Measurements from ENCODE around the gene SYDE2. TPM values are rescaled to one million over a fixed set of nuclear protein-coding genes. Genes with fewer than 3 reads are reported as not detected.

The SYDE2 gene
- total RNA-seq, 5 donors from 2014 or later (not counting 1 experiment from before 2014, with no cell fraction given): 4.5 to 9.2 (median 5.8) TPM

- Mint-ChIP-seq H3K27ac (no peak overlapping the region), H3K9me3 (no peaks in the 10 kb centered on the region), H3K27me3 (peaks cover 11 to 23% of the 10 kb centered on the region in 2 donors), H3K4me3 (no peak overlapping the region), H3K4me1 (no peaks in the 10 kb centered on the region), H3K36me3 (no peaks in the 10 kb centered on the region)
- ATAC-seq (replicated peaks in 1 of 4): no peak
- H3K4me1 ChIP-seq (ENCODE audit: control insufficient read depth in 1 of 2, extremely low read depth in 1 of 2, insufficient read depth in 2 of 2, low read length in 2 of 2): no peaks in the 10 kb centered on the region
- no peaks in the 10 kb centered on the region for H3K9me3 ChIP-seq
- ChIA-PET CTCF (no interaction called here), POLR2A (no interaction called here)
- DNase-seq: no peak
- WGBS (ENCODE audit: insufficient coverage): no CpG with 5 or more reads among the region's 2 CpGs
- H3K27ac ChIP-seq (ENCODE audit: low read length): no peak overlapping the region
- no peaks in the 10 kb centered on the region for H3K36me3 ChIP-seq (ENCODE audit: control insufficient read depth in 2 of 2, extremely low read depth in 1 of 2, insufficient read depth in 1 of 2, low read length in 1 of 2)
- no peak overlapping the region for H3K4me3 ChIP-seq (ENCODE audit: control insufficient read depth in 1 of 2, extremely low read depth in 1 of 2, low read length in 1 of 2)
- no peaks in the 10 kb centered on the region for H3K27me3 ChIP-seq (replicated peaks in 1 of 2; ENCODE audit: control insufficient read depth in 2 of 2, extremely low read depth in 1 of 2, insufficient read depth in 2 of 2, low read length in 1 of 2)
Observed at GRCh38 chr1:85219853-85220610, 19.2 kb upstream of the SYDE2 start.

- Histone ChIP-seq H3K9me3 (no peaks in the 10 kb centered on the region), H3K4me1 (ENCODE audit: control insufficient read depth in 1 of 2, extremely low read depth in 1 of 2, insufficient read depth in 2 of 2, low read length in 2 of 2) (no peaks in the 10 kb centered on the region), H3K36me3 (ENCODE audit: control insufficient read depth in 2 of 2, extremely low read depth in 1 of 2, insufficient read depth in 1 of 2, low read length in 1 of 2) (no peaks in the 10 kb centered on the region), H3K27ac (ENCODE audit: low read length) (no peak overlapping the region), H3K4me3 (ENCODE audit: control insufficient read depth in 1 of 2, extremely low read depth in 1 of 2, low read length in 1 of 2) (no peak overlapping the region), H3K27me3 (replicated peaks in 1 of 2; ENCODE audit: control insufficient read depth in 2 of 2, extremely low read depth in 1 of 2, insufficient read depth in 2 of 2, low read length in 1 of 2) (peaks cover 0 to 4% of the 10 kb centered on the region in 2 experiments)
- H3K27me3 Mint-ChIP-seq: peaks cover 22 to 29% of the 10 kb centered on the region in 2 donors
- DNase-seq: no peak
- H3K4me1 Mint-ChIP-seq: no peaks in the 10 kb centered on the region
- POLR2A ChIA-PET: interaction anchor here (0.6 kb wide), 2 partner anchors 37 to 90 kb away, joined by 4 to 6 read pairs; no protein-coding TSS in a partner anchor
- CTCF ChIA-PET: interaction anchor here in 1 of 2 donors (1.0 kb wide), 1 partner anchor 257 kb away, joined by 5 read pairs; no protein-coding TSS in a partner anchor
- no peak for ATAC-seq (replicated peaks in 1 of 4)
- no peak overlapping the region for H3K4me3 Mint-ChIP-seq
- H3K9me3 Mint-ChIP-seq: no peaks in the 10 kb centered on the region
- H3K36me3 Mint-ChIP-seq: no peaks in the 10 kb centered on the region
- no peak overlapping the region for H3K27ac Mint-ChIP-seq
Observed at GRCh38 chr1:85216697-85217096, 15.9 kb upstream of the SYDE2 start.

- H3K27me3 Mint-ChIP-seq: peaks cover 22 to 23% of the 10 kb centered on the region in 2 donors
- H3K36me3 ChIP-seq (ENCODE audit: control insufficient read depth in 2 of 2, extremely low read depth in 1 of 2, insufficient read depth in 1 of 2, low read length in 1 of 2): no peaks in the 10 kb centered on the region
- H3K9me3 ChIP-seq: no peaks in the 10 kb centered on the region
- ChIA-PET POLR2A (no interaction called here), CTCF (no interaction called here)
- DNase-seq (no peak), ATAC-seq (replicated peaks in 1 of 4) (no peak)
- no CpG with 5 or more reads among the region's 5 CpGs for WGBS (ENCODE audit: insufficient coverage)
- H3K4me3 Mint-ChIP-seq: no peak overlapping the region
- no peaks in the 10 kb centered on the region for H3K36me3 Mint-ChIP-seq
- no peak overlapping the region for H3K4me3 ChIP-seq (ENCODE audit: control insufficient read depth in 1 of 2, extremely low read depth in 1 of 2, low read length in 1 of 2)
- no peaks in the 10 kb centered on the region for H3K9me3 Mint-ChIP-seq
- H3K27ac ChIP-seq (ENCODE audit: low read length): no peak overlapping the region
- H3K4me1 Mint-ChIP-seq: no peaks in the 10 kb centered on the region
- no peaks in the 10 kb centered on the region for H3K4me1 ChIP-seq (ENCODE audit: control insufficient read depth in 1 of 2, extremely low read depth in 1 of 2, insufficient read depth in 2 of 2, low read length in 2 of 2)
- H3K27ac Mint-ChIP-seq: no peak overlapping the region
- peaks cover 0 to 4% of the 10 kb centered on the region in 2 experiments for H3K27me3 ChIP-seq (replicated peaks in 1 of 2; ENCODE audit: control insufficient read depth in 2 of 2, extremely low read depth in 1 of 2, insufficient read depth in 2 of 2, low read length in 1 of 2)
Observed at GRCh38 chr1:85214654-85215053, 13.8 kb upstream of the SYDE2 start.

GRCh38 chr1:85208488-85208887 is 7.7 kb upstream of the SYDE2 start:
- Histone ChIP-seq H3K4me1 (ENCODE audit: control insufficient read depth in 1 of 2, extremely low read depth in 1 of 2, insufficient read depth in 2 of 2, low read length in 2 of 2) (no peaks in the 10 kb centered on the region), H3K27me3 (replicated peaks in 1 of 2; ENCODE audit: control insufficient read depth in 2 of 2, extremely low read depth in 1 of 2, insufficient read depth in 2 of 2, low read length in 1 of 2) (peaks cover 2 to 18% of the 10 kb centered on the region in 2 experiments), H3K9me3 (no peaks in the 10 kb centered on the region), H3K36me3 (ENCODE audit: control insufficient read depth in 2 of 2, extremely low read depth in 1 of 2, insufficient read depth in 1 of 2, low read length in 1 of 2) (no peaks in the 10 kb centered on the region), H3K27ac (ENCODE audit: low read length) (no peak overlapping the region), H3K4me3 (ENCODE audit: control insufficient read depth in 1 of 2, extremely low read depth in 1 of 2, low read length in 1 of 2) (no peak overlapping the region)
- Mint-ChIP-seq H3K27ac (no peak overlapping the region), H3K36me3 (no peaks in the 10 kb centered on the region), H3K4me3 (no peak overlapping the region), H3K27me3 (peaks cover 25 to 39% of the 10 kb centered on the region in 2 donors), H3K9me3 (no peaks in the 10 kb centered on the region), H3K4me1 (no peaks in the 10 kb centered on the region)
- ChIA-PET POLR2A (no interaction called here), CTCF (no interaction called here)
- ATAC-seq (replicated peaks in 1 of 4): no peak
- 94% methylated on average over 2 of the region's 2 CpGs for WGBS (ENCODE audit: insufficient coverage)
- no peak for DNase-seq

GRCh38 chr1:85203573-85204171 is 2.9 kb upstream of the SYDE2 start:
- H3K27me3 ChIP-seq (replicated peaks in 1 of 2; ENCODE audit: control insufficient read depth in 2 of 2, extremely low read depth in 1 of 2, insufficient read depth in 2 of 2, low read length in 1 of 2): peaks cover 5 to 20% of the 10 kb centered on the region in 2 experiments
- H3K27ac Mint-ChIP-seq: no peak overlapping the region
- H3K4me1 ChIP-seq (ENCODE audit: control insufficient read depth in 1 of 2, extremely low read depth in 1 of 2, insufficient read depth in 2 of 2, low read length in 2 of 2): peaks cover 3 to 10% of the 10 kb centered on the region in 2 experiments
- no peak for DNase-seq
- no peak overlapping the region for H3K4me3 ChIP-seq (ENCODE audit: control insufficient read depth in 1 of 2, extremely low read depth in 1 of 2, low read length in 1 of 2)
- WGBS (ENCODE audit: insufficient coverage): no CpG with 5 or more reads among the region's 2 CpGs
- ChIA-PET POLR2A (no interaction called here), CTCF (interaction anchor here (0.6 to 0.7 kb wide), 3 partner anchors 713 to 1282 kb away, joined by 3 to 4 read pairs (median 3); no protein-coding TSS in a partner anchor)
- H3K36me3 ChIP-seq (ENCODE audit: control insufficient read depth in 2 of 2, extremely low read depth in 1 of 2, insufficient read depth in 1 of 2, low read length in 1 of 2): no peaks in the 10 kb centered on the region
- H3K36me3 Mint-ChIP-seq: no peaks in the 10 kb centered on the region
- H3K9me3 ChIP-seq: no peaks in the 10 kb centered on the region
- H3K9me3 Mint-ChIP-seq: no peaks in the 10 kb centered on the region
- peaks cover 22 to 28% (median 25%) of the 10 kb centered on the region in 3 donors for H3K4me1 Mint-ChIP-seq
- no peak overlapping the region for H3K27ac ChIP-seq (ENCODE audit: low read length)
- H3K4me3 Mint-ChIP-seq: no peak overlapping the region
- peaks cover 12 to 30% of the 10 kb centered on the region in 2 donors for H3K27me3 Mint-ChIP-seq
- ATAC-seq (replicated peaks in 1 of 4): no peak

GRCh38 chr1:85202864-85203255 is 2.0 kb upstream of the SYDE2 start:
- no peak overlapping the region for H3K27ac ChIP-seq (ENCODE audit: low read length)
- peaks cover 5 to 17% of the 10 kb centered on the region in 2 experiments for H3K27me3 ChIP-seq (replicated peaks in 1 of 2; ENCODE audit: control insufficient read depth in 2 of 2, extremely low read depth in 1 of 2, insufficient read depth in 2 of 2, low read length in 1 of 2)
- H3K36me3 ChIP-seq (ENCODE audit: control insufficient read depth in 2 of 2, extremely low read depth in 1 of 2, insufficient read depth in 1 of 2, low read length in 1 of 2): no peaks in the 10 kb centered on the region
- Mint-ChIP-seq H3K27me3 (peaks cover 4 to 22% of the 10 kb centered on the region in 2 donors), H3K36me3 (peaks cover 2% of the 10 kb centered on the region), H3K4me1 (peaks cover 30 to 35% (median 31%) of the 10 kb centered on the region in 3 donors), H3K27ac (peak overlapping the region; percentile 22 to 36), H3K4me3 (no peak overlapping the region), H3K9me3 (no peaks in the 10 kb centered on the region)
- H3K9me3 ChIP-seq: no peaks in the 10 kb centered on the region
- no peak for ATAC-seq (replicated peaks in 1 of 4)
- WGBS (ENCODE audit: insufficient coverage): no CpG with 5 or more reads among the region's 2 CpGs
- no peak overlapping the region for H3K4me3 ChIP-seq (ENCODE audit: control insufficient read depth in 1 of 2, extremely low read depth in 1 of 2, low read length in 1 of 2)
- no peak for DNase-seq
- CTCF ChIA-PET: interaction anchor here (0.6 to 2.0 kb wide), 4 partner anchors 258 to 1281 kb away, joined by 3 to 9 read pairs (median 4); no protein-coding TSS in a partner anchor
- peaks cover 3 to 10% of the 10 kb centered on the region in 2 experiments for H3K4me1 ChIP-seq (ENCODE audit: control insufficient read depth in 1 of 2, extremely low read depth in 1 of 2, insufficient read depth in 2 of 2, low read length in 2 of 2)
- POLR2A ChIA-PET: no interaction called here
